GM23248 (cell line): Measurements from ENCODE around the gene RCAN1. TPM values are rescaled to one million over a fixed set of nuclear protein-coding genes. Genes with fewer than 3 reads are reported as not detected.
A peak's percentile ranks its signal among the peaks of the same experiment; 100 is the strongest.

Experiments used
- DNase-seq: peaks from one replicate; pipeline ENCODE4 v3.0.0-alpha.2; 2015
- H2AFZ ChIP-seq: fragments of 200-600 bp; sonication (generic); 2 replicates; pipeline ENCODE4 v1.6.1; 2016; ENCODE audit warnings: antibody characterized with exemption
- H3F3A ChIP-seq: fragments of 200-600 bp; sonication (generic); 2 replicates; pipeline ENCODE4 v1.6.1; 2016; ENCODE audit warnings: mild to moderate bottlenecking, antibody characterized with exemption, mixed run types; ENCODE audit not compliant: insufficient read depth
- H3K27ac ChIP-seq: fragments of 200-600 bp; sonication (generic); 2 replicates; pipeline ENCODE4 v1.5.1; 2016; ENCODE audit warnings: mild to moderate bottlenecking
- H3K27me3 ChIP-seq: fragments of 200-600 bp; sonication (generic); replicated peaks from 2 replicates; pipeline ENCODE4 v1.6.1; 2016; ENCODE audit warnings: mild to moderate bottlenecking; ENCODE audit not compliant: insufficient read depth
- H3K36me3 ChIP-seq: fragments of 200-600 bp; sonication (generic); 2 replicates; pipeline ENCODE4 v1.6.1; 2016; ENCODE audit warnings: low read depth, mild to moderate bottlenecking
- H3K4me1 ChIP-seq: fragments of 200-600 bp; sonication (generic); 2 replicates; pipeline ENCODE4 v1.6.1; 2016; ENCODE audit warnings: mild to moderate bottlenecking; ENCODE audit not compliant: insufficient read depth
- H3K4me2 ChIP-seq: fragments of 200-600 bp; sonication (generic); one replicate; pipeline ENCODE4 v1.6.1; 2016; ENCODE audit warnings: mild to moderate bottlenecking; ENCODE audit not compliant: unreplicated experiment
- H3K4me3 ChIP-seq: fragments of 200-600 bp; sonication (generic); 2 replicates; pipeline ENCODE4 v1.5.1; 2016; ENCODE audit warnings: mild to moderate bottlenecking
- H3K79me2 ChIP-seq: fragments of 200-600 bp; sonication (generic); 2 replicates; pipeline ENCODE4 v1.6.1; 2016; ENCODE audit warnings: mild to moderate bottlenecking; ENCODE audit not compliant: insufficient read depth
- H3K9ac ChIP-seq: fragments of 200-600 bp; sonication (generic); 2 replicates; pipeline ENCODE4 v1.6.1; 2016; ENCODE audit warnings: mild to moderate bottlenecking
- H3K9me2 ChIP-seq: fragments of 200-600 bp; sonication (generic); 2 replicates; pipeline ENCODE4 v1.6.1; 2016; ENCODE audit warnings: mixed run types, mild to moderate bottlenecking, moderate library complexity; ENCODE audit not compliant: insufficient read depth
- H3K9me3 ChIP-seq: fragments of 200-600 bp; sonication (generic); one replicate; pipeline ENCODE4 v1.6.1; 2017; ENCODE audit warnings: low read depth
- H4K20me1 ChIP-seq: fragments of 200-600 bp; sonication (generic); 2 replicates; pipeline ENCODE4 v1.6.0; 2016; ENCODE audit not compliant: insufficient read depth
- EZH2 ChIP-seq: fragments of 200-600 bp; sonication (generic); IDR thresholded peaks from 2 replicates; pipeline ENCODE4 v1.6.1; 2018; ENCODE audit warnings: antibody characterized with exemption, mild to moderate bottlenecking; ENCODE audit not compliant: insufficient read depth, poor library complexity, severe bottlenecking
- EZH2phosphoT487 ChIP-seq: fragments of 200-600 bp; sonication (generic); IDR thresholded peaks from 2 replicates; pipeline ENCODE4 v1.6.1; 2018; ENCODE audit warnings: antibody characterized with exemption, moderate library complexity, mild to moderate bottlenecking, low read depth; ENCODE audit not compliant: insufficient read depth
- WGBS, 2 experiments: methylation state at CpG; one replicate each; pipeline ENCODE4 v1.1.6; 2015 to 2017; ENCODE audit warnings: low lambda C conversion rate in 2 of 2, low coverage in 1 of 2; ENCODE audit errors: missing lambda C conversion rate in 2 of 2; 5-methylcytosine and 5-hydroxymethylcytosine counted together
- in situ Hi-C: fragments of 300-500 bp; cut with MboI; formaldehyde crosslinking; loops from 2 replicates; pipeline ENCODE4 v1.15.0; 2020
- polyA plus RNA-seq: library from polyadenylated mRNA; unstranded; fragments of >200 nt; fragmentation: Nextera tagmentation; extraction: Ambion mirVana; gene quantifications from 2 replicates; pipeline ENCODE4 v1.2.1, GENCODE V29; 2016
- total RNA-seq: library from RNA; depleted of rRNA; stranded (reverse); fragments of >200 nt; shearing (Covaris generic); gene quantifications from 2 replicates; pipeline ENCODE4 v1.2.3, GENCODE V29; 2014; rRNA removed

RCAN1 gene
- total RNA-seq (65.9 and 74.1 TPM in 2 replicates), polyA plus RNA-seq (76.3 and 77.3 TPM in 2 replicates)

DNA sequence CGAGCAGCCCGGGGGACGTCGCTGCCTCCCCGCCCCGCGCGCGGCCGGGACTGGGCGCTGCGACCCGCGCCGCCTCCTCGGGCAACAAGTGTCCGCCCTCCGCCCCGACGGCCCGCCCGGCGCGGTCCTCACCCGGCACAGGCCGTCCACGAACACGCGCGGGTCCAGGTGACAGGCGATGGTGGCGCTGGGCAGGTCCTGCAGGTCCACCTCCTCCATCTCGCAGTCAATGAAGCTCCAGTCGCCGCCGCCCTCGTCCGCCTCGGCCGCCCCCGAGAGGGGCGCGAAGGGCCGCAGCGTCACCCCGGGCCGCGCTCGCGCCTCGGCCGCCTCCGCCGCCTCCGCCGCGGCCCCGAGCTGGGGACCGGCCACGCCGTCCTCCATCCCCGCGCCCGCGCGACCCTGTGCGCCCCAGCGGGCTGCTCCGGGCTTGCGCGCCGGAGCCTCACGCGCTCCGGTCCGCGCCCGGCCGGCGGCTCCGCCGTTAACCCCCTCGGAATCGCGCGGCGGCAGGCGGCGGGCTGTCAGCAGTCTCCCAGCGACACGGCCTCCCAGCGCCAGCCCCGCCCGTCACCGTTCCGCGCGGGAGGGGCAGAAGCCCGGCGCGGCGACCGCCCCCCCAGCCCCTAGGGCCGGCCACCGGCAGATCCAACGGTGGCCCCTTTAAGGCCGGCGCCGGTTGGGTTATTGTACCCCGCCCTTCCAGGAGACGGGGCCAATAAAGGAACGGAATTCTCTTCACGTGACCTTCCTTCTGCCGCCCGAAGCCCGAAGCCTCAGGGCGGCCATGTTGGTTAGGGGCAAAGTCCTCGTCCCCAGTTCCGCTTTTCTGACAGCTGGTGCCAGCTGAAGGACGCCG lies at the start of gene RCAN1:
TSS of gene RCAN1 (minus strand) at position 486 of the 859 bp plus-strand sequence. CDS start at position 384, 102 bp downstream.
- H2AFZ ChIP-seq, result peak within 1 kb of the TSS; percentile 98
- no peak within 1 kb of the TSS for H3K27ac ChIP-seq
- peaks cover 3% of the 10 kb centered on the region; the same call in 1 of the 2 replicates for H3K4me1 ChIP-seq
- H3K4me3 ChIP-seq, result peak within 1 kb of the TSS; percentile 90
- H3F3A ChIP-seq, result no peaks in the 10 kb centered on the region
- no peak for TF ChIP-seq EZH2
- no peak for TF ChIP-seq EZH2phosphoT487
- in situ Hi-C loops, result no loop called here
- H3K4me2 ChIP-seq, result peak within 1 kb of the TSS; percentile 93
- no peaks in the 10 kb centered on the region for H3K9me2 ChIP-seq
- H3K36me3 ChIP-seq, result no peaks in the 10 kb centered on the region
- peak; percentile 97 for DNase-seq
- H3K9ac ChIP-seq, result peak within 1 kb of the TSS; percentile 61
- 2% methylated on average over 32 to 82 of the region's 121 CpGs for WGBS, 2 experiments
- H3K79me2 ChIP-seq, result peaks cover 8% of the 10 kb centered on the region; the same call in 1 of the 2 replicates
- 0 out of 2 replicates have a peak, but pooled peaks cover 2% of the 10 kb centered on the region for H3K27me3 ChIP-seq
- no peaks in the 10 kb centered on the region for H4K20me1 ChIP-seq
- no peaks in the 10 kb centered on the region for H3K9me3 ChIP-seq

DNA sequence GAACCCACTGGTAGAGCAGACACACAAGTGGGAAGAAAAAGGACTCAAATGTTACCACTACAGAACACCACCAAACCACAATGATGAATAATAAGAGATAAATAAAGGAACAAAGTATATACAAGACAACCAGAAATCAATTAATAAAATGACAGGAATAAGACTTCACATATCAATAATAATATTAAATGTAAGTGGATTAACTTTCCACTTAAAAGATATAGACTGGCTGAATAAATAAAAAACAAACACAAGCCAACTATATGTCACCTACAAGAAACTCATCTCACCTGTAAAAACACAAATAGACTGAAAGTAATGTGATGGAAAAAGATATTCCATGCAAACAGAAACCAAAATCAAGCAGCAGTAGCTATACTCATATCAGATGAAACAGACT lies 46.9 kb upstream of the RCAN1 start:
- Histone ChIP-seq H3K27me3 (peaks cover 41% of the 10 kb centered on the region), H3K9me3 (peaks cover 5% of the 10 kb centered on the region), H3F3A (no peaks in the 10 kb centered on the region; the same call in 1 of the 2 replicates), H2AFZ (no peak overlapping the region), H3K4me1 (no peaks in the 10 kb centered on the region), H3K4me3 (no peak overlapping the region), H4K20me1 (no peaks in the 10 kb centered on the region), H3K27ac (no peak overlapping the region), H3K9ac (no peak overlapping the region), H3K4me2 (no peak overlapping the region), H3K36me3 (no peaks in the 10 kb centered on the region), H3K9me2 (no peaks in the 10 kb centered on the region), H3K79me2 (no peaks in the 10 kb centered on the region)
- TF ChIP-seq EZH2phosphoT487, result no peak
- no peak for TF ChIP-seq EZH2
- DNase-seq, result no peak
- in situ Hi-C loops, result no loop called here

DNA sequence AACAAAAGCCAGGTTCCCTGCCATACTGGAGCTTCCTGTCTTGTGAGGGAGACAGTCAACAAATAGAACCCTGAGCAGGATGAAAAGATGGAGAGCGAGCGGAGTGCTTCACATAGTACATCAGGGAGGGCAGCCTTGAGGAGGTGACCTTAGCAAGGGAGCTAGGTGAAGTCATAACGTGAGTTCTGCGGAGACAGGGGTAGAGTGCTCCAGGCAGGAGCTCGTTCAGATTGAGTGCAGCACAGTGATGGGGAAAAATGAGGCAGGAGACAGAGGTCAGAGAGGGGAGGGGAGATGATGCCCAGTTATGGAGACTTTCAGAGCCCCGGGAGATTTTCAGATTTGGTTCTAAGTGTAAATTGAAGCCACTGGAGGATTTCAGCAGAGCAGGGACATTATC lies 38.6 kb upstream of the RCAN1 start:
- H4K20me1 ChIP-seq, result no peaks in the 10 kb centered on the region
- H3F3A ChIP-seq, result no peaks in the 10 kb centered on the region
- H3K4me1 ChIP-seq, result no peaks in the 10 kb centered on the region
- WGBS, 2 experiments, result 66 to 73% methylated on average over 6 of the region's 6 CpGs
- H3K4me2 ChIP-seq, result no peak overlapping the region
- no peak overlapping the region for H2AFZ ChIP-seq
- H3K79me2 ChIP-seq, result no peaks in the 10 kb centered on the region
- H3K9ac ChIP-seq, result no peak overlapping the region
- no peak for DNase-seq
- TF ChIP-seq EZH2phosphoT487 (no peak), EZH2 (no peak)
- H3K27ac ChIP-seq, result no peak overlapping the region
- no peak overlapping the region for H3K4me3 ChIP-seq
- no peaks in the 10 kb centered on the region for H3K9me2 ChIP-seq
- H3K36me3 ChIP-seq, result no peaks in the 10 kb centered on the region
- no peaks in the 10 kb centered on the region for H3K9me3 ChIP-seq
- H3K27me3 ChIP-seq, result peaks cover 70% of the 10 kb centered on the region
- in situ Hi-C loops, result no loop called here

DNA sequence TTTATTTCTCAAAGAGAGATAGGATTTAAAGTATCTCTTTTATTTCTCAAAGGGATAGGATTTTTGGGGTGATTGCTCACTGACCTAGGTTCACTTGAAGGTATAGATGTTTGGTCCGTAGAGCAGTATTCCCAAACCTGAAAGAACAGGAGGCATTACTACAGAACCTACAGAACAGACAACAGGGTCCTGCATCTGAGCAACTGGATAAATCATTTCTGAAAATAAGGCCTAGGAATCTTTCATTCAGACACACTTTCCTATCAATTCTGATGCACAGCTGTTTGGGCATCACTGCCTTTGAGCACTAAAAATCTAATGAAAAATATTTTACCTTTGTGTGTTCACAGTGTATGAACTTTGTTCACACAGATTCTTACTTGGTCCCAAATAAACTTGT lies 36.7 kb upstream of the RCAN1 start:
- no peaks in the 10 kb centered on the region for H3F3A ChIP-seq
- no peaks in the 10 kb centered on the region for H3K9me3 ChIP-seq
- H3K4me3 ChIP-seq, result no peak overlapping the region
- H3K27ac ChIP-seq, result no peak overlapping the region
- no peak for DNase-seq
- peaks cover 58% of the 10 kb centered on the region for H3K27me3 ChIP-seq
- H3K4me1 ChIP-seq, result no peaks in the 10 kb centered on the region
- no peak overlapping the region for H3K4me2 ChIP-seq
- H3K79me2 ChIP-seq, result no peaks in the 10 kb centered on the region
- no peak overlapping the region for H3K9ac ChIP-seq
- H2AFZ ChIP-seq, result no peak overlapping the region
- H3K36me3 ChIP-seq, result no peaks in the 10 kb centered on the region
- H4K20me1 ChIP-seq, result no peaks in the 10 kb centered on the region
- 71% methylated on average over 1 of the region's 1 CpG for WGBS, 2 experiments
- no peaks in the 10 kb centered on the region for H3K9me2 ChIP-seq
- TF ChIP-seq EZH2phosphoT487 (no peak), EZH2 (no peak)
- in situ Hi-C loops, result no loop called here
